Hematopoietic multipotent progenitor cell treated with erythropoietin and hydrocortisone succinate and interleukin-3 and kit ligand, for 4 days (in vitro differentiated cells): ENCODE measurements around the gene FOXF2.
"Not testable (repeated sequence)": the region's sequence is repeated elsewhere in the genome, so short reads cannot be mapped to it uniquely, and the experiment has no call there.

Experiments
- DNase-seq: peaks from one replicate; pipeline ENCODE4 v3.0.0-alpha.2; 2015

FOXF2 gene

GRCh38 chr6:1389369-1390132 lies at the start of gene FOXF2:
FOXF2 (plus strand) TSS chr6:1389576; CDS start chr6:1389948, 372 bp downstream.
- no peak for DNase-seq

- no peak for DNase-seq
Observed at GRCh38 chr6:1346101-1346500, 43.3 kb upstream of the FOXF2 start.

GRCh38 chr6:1346558-1347091 lies 42.8 kb upstream of the FOXF2 start:
- no peak for DNase-seq

- DNase-seq = no peak
Observed at GRCh38 chr6:1347161-1347560, 42.2 kb upstream of the FOXF2 start.

- DNase-seq = no peak
Observed at GRCh38 chr6:1348675-1349074, 40.7 kb upstream of the FOXF2 start.

- no peak for DNase-seq
Observed at GRCh38 chr6:1349655-1350054, 39.7 kb upstream of the FOXF2 start.

- DNase-seq = no peak
Observed at GRCh38 chr6:1351381-1352008, 37.9 kb upstream of the FOXF2 start.

- not testable (repeated sequence) for DNase-seq
Observed at GRCh38 chr6:1355068-1355467, 34.3 kb upstream of the FOXF2 start.

- DNase-seq = not testable (repeated sequence)
Observed at GRCh38 chr6:1361717-1362116, 27.7 kb upstream of the FOXF2 start.

GRCh38 chr6:1362643-1363042 lies 26.7 kb upstream of the FOXF2 start:
- DNase-seq = no peak

- DNase-seq = no peak
Observed at GRCh38 chr6:1363298-1363697, 26.1 kb upstream of the FOXF2 start.

GRCh38 chr6:1363729-1364572 lies 25.4 kb upstream of the FOXF2 start:
- DNase-seq = no peak

GRCh38 chr6:1364791-1365190 lies 24.6 kb upstream of the FOXF2 start:
- DNase-seq = no peak

- DNase-seq = no peak
Observed at GRCh38 chr6:1365686-1366085, 23.7 kb upstream of the FOXF2 start.

GRCh38 chr6:1367771-1368170 lies 21.6 kb upstream of the FOXF2 start:
- no peak for DNase-seq

- DNase-seq = no peak
Observed at GRCh38 chr6:1368940-1369339, 20.4 kb upstream of the FOXF2 start.

- not testable (repeated sequence) for DNase-seq
Observed at GRCh38 chr6:1369695-1370094, 19.7 kb upstream of the FOXF2 start.

GRCh38 chr6:1371933-1372332 lies 17.4 kb upstream of the FOXF2 start:
- DNase-seq = no peak

GRCh38 chr6:1372690-1373089 lies 16.7 kb upstream of the FOXF2 start:
- no peak for DNase-seq

- no peak for DNase-seq
Observed at GRCh38 chr6:1376653-1377052, 12.7 kb upstream of the FOXF2 start.

- no peak for DNase-seq
Observed at GRCh38 chr6:1377526-1377925, 11.8 kb upstream of the FOXF2 start.

- DNase-seq = no peak
Observed at GRCh38 chr6:1378065-1379016, 11.0 kb upstream of the FOXF2 start.
